ENCODE results near the gene NUTM2E.
"Not testable (repeated sequence)": the region's sequence is repeated elsewhere in the genome, so short reads cannot be mapped to it uniquely, and the experiment has no call there.

GRCh38 chr10:79833833-79834232 lies 7.3 kb downstream of the NUTM2E start:
- TF ChIP-seq POLR2A, CTCF (IDR thresholded peaks at IDR 0.05): not testable (repeated sequence)

All from heart left ventricle (tissue), 13 donors.